Endothelial cell of umbilical vein (primary cell): Measurements from ENCODE around the gene PTCH1.

ENCODE experiments used
- EZH2 ChIP-seq: IDR thresholded peaks from 2 replicates; pipeline ENCODE4 v1.6.1; 2012; ENCODE audit warnings: borderline replicate concordance, low read depth, mild to moderate bottlenecking, moderate library complexity, low read length, inconsistent platforms; ENCODE audit not compliant: severe bottlenecking
- FOS ChIP-seq: IDR thresholded peaks from 2 replicates; pipeline ENCODE4 v1.6.1; 2011; ENCODE audit warnings: mild to moderate bottlenecking, low read length, moderate library complexity, borderline replicate concordance; ENCODE audit not compliant: insufficient read depth
- GATA2 ChIP-seq: IDR thresholded peaks from 2 replicates; pipeline ENCODE4 v1.7.0; 2011; ENCODE audit warnings: low read depth, mild to moderate bottlenecking, moderate library complexity, mixed read lengths, low read length; ENCODE audit not compliant: insufficient read length, insufficient read depth
- JUN ChIP-seq: IDR thresholded peaks from 2 replicates; pipeline ENCODE4 v1.6.1; 2011; ENCODE audit warnings: borderline replicate concordance, low read depth; ENCODE audit not compliant: insufficient read length, insufficient read depth
- MAX ChIP-seq: IDR thresholded peaks from 2 replicates; pipeline ENCODE4 v1.6.1; 2011; ENCODE audit not compliant: insufficient read depth, insufficient read length
- MYC ChIP-seq: IDR thresholded peaks from one replicate; pipeline ENCODE4 v1.6.1; 2011; ENCODE audit warnings: mild to moderate bottlenecking, low read depth, low read length
- POLR2A ChIP-seq: IDR thresholded peaks from 2 replicates; pipeline ENCODE4 v1.6.1; 2012; ENCODE audit warnings: low read depth, mild to moderate bottlenecking, control low read depth, low read length
- POLR2AphosphoS5 ChIP-seq: IDR thresholded peaks from 2 replicates; pipeline ENCODE4 v1.6.1; 2012; ENCODE audit warnings: low read depth, mild to moderate bottlenecking, control low read depth, low read length, moderate library complexity; ENCODE audit not compliant: insufficient read depth
- TF ChIP-seq, protein P1 (sequence below), 2 donors: IDR thresholded peaks; 1 replicate in 1 of 2; 2 replicates in 1 of 2; pipeline ENCODE4 v1.5.1; 2011; ENCODE audit warnings: low read length in 2 of 2, mild to moderate bottlenecking in 2 of 2, moderate library complexity in 2 of 2, control low read depth in 1 of 2, inconsistent platforms in 1 of 2, low read depth in 1 of 2; ENCODE audit not compliant: insufficient read depth in 1 of 2; ENCODE audit errors: extremely low read depth in 1 of 2

GRCh38 chr9:95488954-95489353 is 27.8 kb downstream of the PTCH1 start:
- TF ChIP-seq MYC (no peak), POLR2AphosphoS5 (no peak), POLR2A (no peak), JUN (no peak), EZH2 (no peak), MAX (no peak), FOS (no peak), GATA2 (no peak)
- TF ChIP-seq, protein P1, sequence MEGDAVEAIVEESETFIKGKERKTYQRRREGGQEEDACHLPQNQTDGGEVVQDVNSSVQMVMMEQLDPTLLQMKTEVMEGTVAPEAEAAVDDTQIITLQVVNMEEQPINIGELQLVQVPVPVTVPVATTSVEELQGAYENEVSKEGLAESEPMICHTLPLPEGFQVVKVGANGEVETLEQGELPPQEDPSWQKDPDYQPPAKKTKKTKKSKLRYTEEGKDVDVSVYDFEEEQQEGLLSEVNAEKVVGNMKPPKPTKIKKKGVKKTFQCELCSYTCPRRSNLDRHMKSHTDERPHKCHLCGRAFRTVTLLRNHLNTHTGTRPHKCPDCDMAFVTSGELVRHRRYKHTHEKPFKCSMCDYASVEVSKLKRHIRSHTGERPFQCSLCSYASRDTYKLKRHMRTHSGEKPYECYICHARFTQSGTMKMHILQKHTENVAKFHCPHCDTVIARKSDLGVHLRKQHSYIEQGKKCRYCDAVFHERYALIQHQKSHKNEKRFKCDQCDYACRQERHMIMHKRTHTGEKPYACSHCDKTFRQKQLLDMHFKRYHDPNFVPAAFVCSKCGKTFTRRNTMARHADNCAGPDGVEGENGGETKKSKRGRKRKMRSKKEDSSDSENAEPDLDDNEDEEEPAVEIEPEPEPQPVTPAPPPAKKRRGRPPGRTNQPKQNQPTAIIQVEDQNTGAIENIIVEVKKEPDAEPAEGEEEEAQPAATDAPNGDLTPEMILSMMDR (IDR thresholded peaks at IDR 0.05; ENCODE audit: extremely low read depth in 1 of 2, insufficient read depth in 1 of 2, low read depth in 1 of 2, low read length in 2 of 2) = no peak
